ENCODE data around the gene DDAH2.

Gene DDAH2

DNA sequence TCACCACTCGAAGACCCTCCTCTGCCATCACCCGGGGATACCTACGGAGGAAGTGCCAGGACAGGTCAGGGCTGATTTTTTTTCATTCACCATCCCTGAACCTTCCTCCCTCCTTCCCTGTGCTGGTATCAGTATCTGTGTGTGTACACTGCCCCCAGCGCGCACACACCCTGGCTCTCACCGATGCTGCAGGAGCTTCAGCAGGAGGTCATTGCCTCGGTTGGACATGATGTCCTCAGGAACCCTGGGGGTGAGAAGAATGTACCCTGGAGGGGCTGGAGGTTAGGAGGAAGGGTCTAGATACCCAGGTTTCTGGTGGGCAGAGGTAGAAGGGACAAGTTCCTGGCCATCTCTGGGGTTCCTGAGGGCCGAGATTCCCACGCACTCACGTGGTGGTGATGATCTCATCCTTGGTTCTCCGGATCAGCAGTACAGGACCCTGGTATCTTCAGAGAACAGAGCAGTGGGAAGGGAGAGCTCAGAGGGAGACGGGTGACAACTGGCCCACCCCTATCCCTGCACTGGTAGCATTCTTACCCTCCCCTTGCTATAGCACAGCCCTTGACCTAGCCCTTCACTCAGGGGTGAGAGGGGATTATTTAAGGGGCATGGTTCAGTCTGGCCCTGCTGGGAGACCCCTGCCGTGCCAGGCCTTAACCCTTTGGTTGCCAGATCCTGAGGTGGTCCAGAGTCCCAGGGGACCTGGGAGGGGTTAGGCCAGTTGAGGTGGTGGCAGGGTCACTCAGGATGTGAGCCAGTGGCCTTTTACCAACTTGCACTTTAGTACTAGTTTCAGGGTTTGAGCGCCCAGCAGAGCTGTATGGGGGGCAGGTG lies 41.0 kb downstream of the DDAH2 start:
- no peak for DNase-seq

DNA sequence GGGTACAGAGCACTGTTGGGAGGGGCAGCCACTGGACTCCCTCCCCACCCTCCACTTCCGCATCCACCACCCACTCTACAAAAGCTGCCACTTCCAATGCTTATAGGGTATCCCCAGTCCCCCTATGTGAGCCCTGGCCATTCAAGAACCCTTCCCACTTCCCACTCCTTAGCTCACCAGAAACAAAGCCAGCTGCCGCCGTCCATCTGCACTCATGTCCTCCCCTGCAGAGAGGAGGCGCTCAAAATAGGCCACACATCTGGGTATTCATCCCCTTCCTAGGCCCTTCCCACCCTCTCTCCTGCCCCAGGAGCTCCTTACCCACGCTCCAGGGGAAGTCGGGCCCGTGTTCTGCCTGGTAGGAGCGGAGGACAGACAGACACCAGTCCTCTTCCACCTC lies 41.8 kb downstream of the DDAH2 start:
- DNase-seq: no peak

DNA sequence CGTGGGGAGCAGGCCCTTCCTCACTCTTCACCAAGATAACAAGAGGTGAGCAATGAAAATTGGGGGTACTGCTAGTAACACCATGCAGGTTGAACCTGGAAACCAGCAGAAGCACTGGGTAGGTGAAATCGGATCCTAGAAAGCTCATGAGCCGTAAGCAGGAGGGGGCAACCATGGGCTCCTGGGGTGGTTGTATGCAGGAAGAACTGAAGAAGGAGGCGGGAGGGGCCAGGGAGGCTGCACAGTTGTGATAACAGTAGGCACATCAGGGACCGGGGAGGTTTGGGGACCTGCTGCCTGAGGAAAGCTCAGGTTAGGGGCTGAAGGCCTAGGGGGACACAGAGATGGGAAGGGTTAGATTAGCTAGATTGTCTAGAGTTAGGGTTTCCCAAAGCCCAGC lies 42.6 kb downstream of the DDAH2 start:
- DNase-seq: no peak

DNA sequence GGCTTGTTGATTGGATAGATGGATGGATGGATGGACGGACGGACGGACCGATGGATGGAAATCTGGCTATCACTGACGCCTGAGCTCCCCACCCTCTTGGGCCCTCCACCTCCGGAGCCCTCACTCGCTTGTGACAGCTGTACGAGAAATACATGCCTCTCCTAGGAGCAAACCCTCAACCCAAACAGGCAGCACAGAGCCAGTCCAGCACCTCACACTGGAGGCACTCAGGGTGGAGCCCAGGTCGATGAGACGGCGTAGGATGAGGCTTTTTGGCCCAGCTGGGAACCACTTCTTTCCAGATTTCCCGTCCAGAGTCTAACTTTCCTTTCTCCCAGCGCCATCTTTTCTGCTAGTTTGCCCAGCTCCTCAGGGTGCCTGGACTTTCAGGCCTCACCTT lies 45.5 kb downstream of the DDAH2 start:
- DNase-seq: no peak

DNA sequence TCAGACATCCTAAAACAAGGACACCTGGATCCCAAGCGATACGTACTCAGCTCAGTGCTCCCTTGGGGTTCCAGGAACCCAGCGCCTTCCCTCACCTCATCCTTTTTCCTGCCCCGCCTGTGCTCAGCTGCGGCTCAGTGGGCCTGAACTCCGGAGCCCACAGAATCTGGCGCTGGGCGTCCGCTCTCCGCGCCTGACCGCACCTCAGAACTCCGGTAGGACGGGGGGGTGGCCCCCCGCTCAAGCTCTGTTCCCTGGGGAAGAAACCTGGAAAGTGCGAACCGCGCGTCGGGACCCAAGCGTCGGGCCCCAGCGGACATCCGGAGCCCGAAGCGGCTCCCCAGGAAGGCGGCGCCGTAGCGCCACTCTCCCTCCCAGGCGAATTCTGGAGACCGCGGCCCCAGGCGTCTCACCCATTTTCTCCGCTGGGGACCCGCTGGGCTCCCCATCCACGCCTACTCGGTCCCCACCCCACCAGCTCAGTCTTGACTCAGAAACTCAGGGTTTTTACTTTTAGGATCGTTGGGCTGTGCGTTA lies 47.9 kb downstream of the DDAH2 start:
- DNase-seq: no peak

DNA sequence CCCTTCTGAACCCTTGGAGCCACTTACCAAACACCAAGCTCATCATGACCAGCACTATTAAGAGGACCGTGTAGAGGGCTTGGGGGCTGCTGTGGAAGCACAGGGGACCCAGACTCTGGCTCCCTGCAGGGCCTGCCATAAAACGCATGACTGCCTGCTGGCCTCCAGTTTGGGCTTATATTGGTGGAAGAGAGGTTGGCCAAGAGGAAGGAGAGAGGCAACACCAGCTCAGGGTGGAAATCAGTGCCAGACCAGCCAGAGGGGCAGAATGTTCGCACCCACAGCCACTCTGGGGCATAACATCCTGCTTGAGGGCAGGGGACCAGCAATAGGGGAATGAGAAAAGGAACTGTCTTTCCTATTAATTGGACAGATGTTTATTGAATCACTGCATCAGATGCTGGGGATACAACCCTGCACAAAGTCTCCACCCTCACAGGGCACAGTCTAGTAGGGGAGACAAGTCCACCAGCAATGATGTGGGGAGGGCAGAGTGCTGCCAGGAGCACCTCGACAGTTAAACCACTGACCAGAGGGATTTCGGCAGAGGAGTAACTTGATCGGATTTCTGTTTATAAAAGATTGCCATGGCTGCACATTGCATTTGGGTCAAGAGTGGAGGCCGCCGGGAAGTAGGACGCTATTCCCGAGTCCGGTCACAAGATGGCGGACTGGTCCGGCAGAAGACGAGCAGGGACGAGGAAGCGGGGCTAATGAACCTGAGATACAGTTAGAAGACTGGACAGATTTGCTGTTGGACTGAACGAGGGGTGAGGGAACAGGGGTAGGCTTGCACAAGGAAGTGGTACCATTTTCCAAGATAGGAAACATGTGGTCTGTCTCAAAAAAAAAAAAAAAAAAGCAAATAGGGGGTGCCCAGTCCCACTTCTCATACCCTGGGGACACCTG lies 48.6 kb downstream of the DDAH2 start, which contains the start of gene LY6G5C:
Gene LY6G5C (minus strand): TSS at position 842 of the 909 bp plus-strand sequence. CDS start 694 bp downstream, at position 148.
- DNase-seq: no peak

DNA sequence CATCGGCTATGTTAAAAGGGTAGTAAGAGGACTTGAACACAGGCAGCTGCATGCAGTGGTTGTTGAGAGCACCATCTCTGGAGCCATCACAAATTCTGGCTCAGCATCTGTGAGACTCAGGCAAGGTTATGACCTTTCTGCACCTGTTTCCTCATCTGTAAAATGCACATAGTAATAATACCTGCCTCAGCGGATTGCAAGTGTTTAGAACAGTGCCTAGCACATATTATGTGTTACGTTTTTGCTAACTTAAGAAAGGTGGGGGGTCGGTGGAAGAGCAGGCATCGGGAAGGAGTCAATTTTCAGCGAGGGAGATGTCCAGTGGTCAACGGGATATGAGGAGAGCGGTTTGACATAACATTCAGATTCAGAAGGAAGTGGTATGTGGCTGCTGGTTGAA lies 51.1 kb downstream of the DDAH2 start:
- no peak for DNase-seq

Data from GDM1 (cell line).